GM18520 (cell line): ENCODE results near the gene CD244.
"Not testable (repeated sequence)": the region's sequence is repeated elsewhere in the genome, so short reads cannot be mapped to it uniquely, and the experiment has no call there.

Experiments used
- ATAC-seq: cut with Tn5 transposase; IDR thresholded peaks from one replicate; pipeline ENCODE4 v1.9.1; 2021; ENCODE audit not compliant: unreplicated experiment

CD244 gene

GRCh38 chr1:160782988-160783765 lies 79.5 kb downstream of the CD244 start:
- not testable (repeated sequence) for ATAC-seq

- peak; percentile 59 for ATAC-seq
Observed at GRCh38 chr1:160781914-160782689, 80.6 kb downstream of the CD244 start.

GRCh38 chr1:160781186-160781766 lies 81.4 kb downstream of the CD244 start:
- ATAC-seq, result no peak

- no peak for ATAC-seq
Observed at GRCh38 chr1:160780398-160780755, 82.3 kb downstream of the CD244 start.
